GM12801 (cell line): Measurements from ENCODE around the gene SESN1.

Experiments
- CTCF ChIP-seq: IDR thresholded peaks from one replicate; pipeline ENCODE4 v1.5.1; 2011; ENCODE audit warnings: control low read depth; ENCODE audit not compliant: insufficient read length; ENCODE audit errors: extremely low read depth

The SESN1 gene

GRCh38 chr6:109000289-109000688 lies 94.4 kb downstream of the SESN1 start:
- no peak for TF ChIP-seq CTCF

- TF ChIP-seq CTCF: no peak
These were observed 95.2 kb downstream of the SESN1 start for GRCh38 chr6:108999428-108999827.

- TF ChIP-seq CTCF: no peak
These were observed 96.2 kb downstream of the SESN1 start for GRCh38 chr6:108998485-108998884.

- no peak for TF ChIP-seq CTCF
These were observed 98.4 kb downstream of the SESN1 start for GRCh38 chr6:108996208-108996607.

GRCh38 chr6:108995296-108995695 lies 99.3 kb downstream of the SESN1 start:
- TF ChIP-seq CTCF: no peak

GRCh38 chr6:108993876-108994275 lies 100.8 kb downstream of the SESN1 start:
- no peak for TF ChIP-seq CTCF

- no peak for TF ChIP-seq CTCF
These were observed 104.9 kb downstream of the SESN1 start for GRCh38 chr6:108989700-108990099.

GRCh38 chr6:108988765-108989164 lies 105.9 kb downstream of the SESN1 start:
- TF ChIP-seq CTCF: no peak
